HEK293T (cell line): Measurements from ENCODE around the gene RNF220.

Source experiments
- ARNT ChIP-seq: fragments of 450-650 bp; IDR thresholded peaks from 2 replicates; pipeline ENCODE4 v1.6.1; 2017; ENCODE audit warnings: mild to moderate bottlenecking
- FOXK2 ChIP-seq: fragments of 450-650 bp; IDR thresholded peaks from 2 replicates; pipeline ENCODE4 v1.6.1; 2016; ENCODE audit warnings: mild to moderate bottlenecking
- FOXM1 ChIP-seq: fragments of 450-650 bp; IDR thresholded peaks from 2 replicates; pipeline ENCODE4 v1.6.1; 2017; ENCODE audit warnings: mild to moderate bottlenecking, borderline replicate concordance
- HDGF ChIP-seq: fragments of 450-650 bp; IDR thresholded peaks from 2 replicates; pipeline ENCODE4 v1.6.1; 2017; ENCODE audit warnings: antibody characterized with exemption, borderline replicate concordance
- SP1 ChIP-seq: fragments of 450-650 bp; IDR thresholded peaks from 2 replicates; pipeline ENCODE4 v1.6.1; 2017

GRCh38 chr1:44602634-44603628 lies 197.9 kb downstream of the RNF220 start:
- TF ChIP-seq FOXK2, result no peak
- TF ChIP-seq HDGF, result no peak
- no peak for TF ChIP-seq ARNT
- TF ChIP-seq SP1, result no peak
- no peak for TF ChIP-seq FOXM1
